ENCODE results near the gene KPNB1. TPM values are rescaled to one million over a fixed set of nuclear protein-coding genes. Genes with fewer than 3 reads are reported as not detected.
A peak's percentile ranks its signal among the peaks of the same experiment; 100 is the strongest.

KPNB1 gene
- total and polyA plus RNA-seq, 2 of the 8 experiments (the other 6 are each of a cell fraction or from before 2014, with no cell fraction given): 171 to 625 TPM

GRCh38 chr17:47687748-47688147 lies 38.0 kb downstream of the KPNB1 start (continued):
- TF ChIP-seq RBBP5 (IDR thresholded peaks at IDR 0.05; ENCODE audit: borderline replicate concordance, low read depth, low read length): no peak
- TF ChIP-seq, protein P1, sequence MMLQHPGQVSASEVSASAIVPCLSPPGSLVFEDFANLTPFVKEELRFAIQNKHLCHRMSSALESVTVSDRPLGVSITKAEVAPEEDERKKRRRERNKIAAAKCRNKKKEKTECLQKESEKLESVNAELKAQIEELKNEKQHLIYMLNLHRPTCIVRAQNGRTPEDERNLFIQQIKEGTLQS (IDR thresholded peaks at IDR 0.05; ENCODE audit: insufficient read depth, low read depth, low read length): no peak
- TF ChIP-seq, protein P2, sequence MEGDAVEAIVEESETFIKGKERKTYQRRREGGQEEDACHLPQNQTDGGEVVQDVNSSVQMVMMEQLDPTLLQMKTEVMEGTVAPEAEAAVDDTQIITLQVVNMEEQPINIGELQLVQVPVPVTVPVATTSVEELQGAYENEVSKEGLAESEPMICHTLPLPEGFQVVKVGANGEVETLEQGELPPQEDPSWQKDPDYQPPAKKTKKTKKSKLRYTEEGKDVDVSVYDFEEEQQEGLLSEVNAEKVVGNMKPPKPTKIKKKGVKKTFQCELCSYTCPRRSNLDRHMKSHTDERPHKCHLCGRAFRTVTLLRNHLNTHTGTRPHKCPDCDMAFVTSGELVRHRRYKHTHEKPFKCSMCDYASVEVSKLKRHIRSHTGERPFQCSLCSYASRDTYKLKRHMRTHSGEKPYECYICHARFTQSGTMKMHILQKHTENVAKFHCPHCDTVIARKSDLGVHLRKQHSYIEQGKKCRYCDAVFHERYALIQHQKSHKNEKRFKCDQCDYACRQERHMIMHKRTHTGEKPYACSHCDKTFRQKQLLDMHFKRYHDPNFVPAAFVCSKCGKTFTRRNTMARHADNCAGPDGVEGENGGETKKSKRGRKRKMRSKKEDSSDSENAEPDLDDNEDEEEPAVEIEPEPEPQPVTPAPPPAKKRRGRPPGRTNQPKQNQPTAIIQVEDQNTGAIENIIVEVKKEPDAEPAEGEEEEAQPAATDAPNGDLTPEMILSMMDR (IDR thresholded peaks at IDR 0.05; ENCODE audit: control extremely low read depth in 1 of 3, insufficient read depth in 1 of 3, low read depth in 1 of 3, low read length in 3 of 3): no peak
- TF ChIP-seq TCF12 (IDR thresholded peaks at IDR 0.05; ENCODE audit: low read depth, low read length): no peak
- peak; percentile 4; the same call in 1 of the 2 replicates for TF ChIP-seq TBP (IDR thresholded peaks at IDR 0.05; ENCODE audit: low read depth, low read length)
- TF ChIP-seq BRCA1 (IDR thresholded peaks at IDR 0.05; ENCODE audit: low read depth, low read length): no peak
- TF ChIP-seq MAX (IDR thresholded peaks at IDR 0.05): 0 out of 2 replicates have a peak, but pooled peaks have one; percentile 11
- TF ChIP-seq KDM5A (IDR thresholded peaks at IDR 0.05; ENCODE audit: low read length): no peak
- no peak for TF ChIP-seq HDAC6 (IDR thresholded peaks at IDR 0.05; ENCODE audit: low read depth, low read length)
- no peak for TF ChIP-seq EZH2 (IDR thresholded peaks at IDR 0.05; ENCODE audit: low read depth, low read length, severe bottlenecking)
- TF ChIP-seq BCL11A (IDR thresholded peaks at IDR 0.05; ENCODE audit: low read depth in 2 of 2, low read length in 2 of 2): no peak
- TF ChIP-seq JUND (IDR thresholded peaks at IDR 0.05; ENCODE audit: low read length): no peak
